ENCODE results near the gene PPP1R9B. TPM values are rescaled to one million over a fixed set of nuclear protein-coding genes. Genes with fewer than 3 reads are reported as not detected.

The PPP1R9B gene
- total and polyA plus RNA-seq, 2 of the 8 experiments (the other 6 are each of a cell fraction or from before 2014, with no cell fraction given) = 5.2 to 13.1 TPM

- no peak for TF ChIP-seq MAX (IDR thresholded peaks at IDR 0.05)
Measured at GRCh38 chr17:50165066-50165465, 14.6 kb upstream of the PPP1R9B start (continued).
